ENCODE results near the gene SCN5A.
"Not testable (repeated sequence)": the region's sequence is repeated elsewhere in the genome, so short reads cannot be mapped to it uniquely, and the experiment has no call there.

The SCN5A gene

DNA sequence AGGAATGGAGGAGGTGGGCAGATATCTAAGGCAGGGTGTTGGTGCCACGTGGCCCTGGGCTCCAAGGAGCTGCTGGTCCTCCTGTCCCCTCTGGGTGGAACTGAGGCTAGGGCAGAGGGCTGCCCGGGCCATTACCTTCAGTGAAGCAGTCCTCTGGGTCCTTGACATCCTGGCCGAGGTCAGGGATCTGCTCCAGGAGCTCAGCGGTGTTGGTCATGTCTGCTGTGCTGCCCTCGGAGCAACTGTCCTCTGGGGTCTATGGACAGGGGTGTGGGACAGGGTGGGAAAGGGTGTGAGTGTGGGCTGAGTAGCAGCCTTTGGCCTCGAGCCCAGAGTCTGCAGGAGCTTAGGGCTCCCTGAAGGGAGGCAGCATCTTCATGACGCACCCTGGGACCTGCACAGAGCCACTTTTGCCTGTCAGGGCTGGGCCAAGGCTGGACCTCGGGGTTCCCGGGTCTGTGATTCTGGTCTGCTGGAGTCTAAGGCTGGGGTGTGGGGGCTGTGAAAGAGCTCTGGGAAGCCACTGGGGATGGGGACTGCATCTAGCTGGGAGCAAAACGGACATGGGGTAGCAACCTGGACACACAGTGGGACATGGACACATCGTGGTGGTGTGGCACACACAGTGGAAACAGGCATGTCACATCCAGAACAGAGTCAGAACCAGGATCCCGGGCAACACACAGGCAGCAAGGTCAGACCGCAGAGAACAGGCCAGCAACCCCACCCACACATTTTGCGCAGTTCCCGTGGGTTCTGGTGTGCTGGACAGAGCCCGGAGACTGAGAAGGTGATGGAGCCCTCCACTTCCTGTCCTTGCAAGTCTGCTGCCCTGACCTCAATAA, 72.7 kb downstream of the SCN5A start:
- DNase-seq = no peak

GRCh38 chr3:38576131-38576525, 73.4 kb downstream of the SCN5A start:
- no peak for DNase-seq

- DNase-seq = no peak
Measured at GRCh38 chr3:38575279-38575843, 74.1 kb downstream of the SCN5A start.

DNA sequence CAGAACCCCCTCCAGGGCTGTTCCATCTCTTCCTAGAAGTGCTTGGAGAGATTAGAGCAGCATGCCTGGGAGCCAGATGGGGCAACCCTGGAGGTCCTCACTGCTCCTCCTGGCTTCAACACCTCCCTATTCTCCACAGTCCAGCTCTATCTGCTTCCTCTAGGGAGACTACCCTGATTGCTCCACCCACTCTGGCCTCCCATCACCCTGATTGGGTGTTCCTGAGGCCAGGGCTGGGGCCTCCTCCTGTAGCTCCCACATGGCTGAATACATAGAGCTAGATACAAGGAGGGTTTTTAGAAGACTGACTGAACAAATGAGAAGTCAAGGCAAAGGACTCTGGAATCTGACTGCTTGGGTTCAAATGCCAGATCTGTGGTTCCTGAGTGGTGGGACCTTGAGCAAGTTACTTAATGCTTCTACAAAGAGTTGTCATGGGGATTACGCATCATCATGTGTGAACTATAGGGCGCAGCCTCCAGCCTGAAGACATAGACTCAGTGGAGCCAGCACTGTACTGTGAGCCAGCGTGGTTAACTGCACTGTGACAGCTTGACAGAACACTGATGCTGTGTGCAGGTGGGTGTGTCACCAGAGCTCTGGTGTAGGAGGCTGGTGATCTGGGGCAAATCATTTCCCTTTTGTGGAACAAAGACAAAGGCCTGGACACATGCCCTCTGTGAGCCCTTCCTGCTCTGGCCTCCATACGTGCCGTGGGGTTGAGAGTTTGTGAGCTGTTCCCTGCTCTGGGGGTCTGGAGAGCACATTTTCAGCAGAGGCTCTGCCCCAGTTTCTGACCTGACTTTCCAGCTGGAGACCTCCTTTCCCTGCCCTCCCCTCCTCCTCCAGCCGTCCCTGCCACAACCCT, 74.8 kb downstream of the SCN5A start:
- no peak for DNase-seq

DNA sequence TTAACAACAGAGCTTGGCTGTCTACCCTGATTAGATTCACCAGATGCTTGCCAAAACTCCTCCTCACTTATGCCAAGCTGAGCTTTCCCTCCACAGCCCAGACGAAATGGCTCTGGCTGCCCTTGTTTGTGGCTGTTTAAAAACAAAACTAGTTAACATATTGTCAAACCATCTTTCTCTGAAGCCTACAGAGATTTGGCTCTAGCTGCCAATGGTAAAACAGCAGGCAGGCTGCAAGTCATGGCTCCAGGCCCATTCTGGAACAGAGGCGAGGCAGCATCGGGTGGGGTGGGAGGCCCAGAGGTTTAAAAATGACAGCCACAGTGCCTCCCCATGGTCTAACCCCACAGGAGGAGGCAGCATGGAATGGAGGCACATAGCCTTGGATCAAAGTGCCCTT, 75.9 kb downstream of the SCN5A start:
- no peak for DNase-seq

DNA sequence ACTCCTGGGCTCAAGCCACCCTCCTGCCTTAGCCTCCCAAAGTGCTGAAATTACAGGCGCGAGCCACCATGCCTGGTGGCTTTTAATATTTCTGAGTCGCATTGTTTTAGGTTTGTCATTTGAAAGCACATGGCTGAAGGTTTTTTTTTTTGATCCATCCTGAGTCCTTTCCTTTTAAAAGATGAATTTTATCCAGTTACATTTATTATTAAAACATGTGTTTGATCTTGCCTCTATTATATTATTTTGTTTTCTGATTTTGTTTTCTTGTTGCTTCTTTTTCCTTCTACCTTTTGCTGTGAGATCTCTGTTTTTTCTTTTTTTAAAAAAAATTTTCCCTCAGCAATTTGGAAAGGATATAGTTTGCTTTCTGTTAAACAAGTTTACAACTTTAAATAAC, 76.4 kb downstream of the SCN5A start:
- DNase-seq = no peak

DNA sequence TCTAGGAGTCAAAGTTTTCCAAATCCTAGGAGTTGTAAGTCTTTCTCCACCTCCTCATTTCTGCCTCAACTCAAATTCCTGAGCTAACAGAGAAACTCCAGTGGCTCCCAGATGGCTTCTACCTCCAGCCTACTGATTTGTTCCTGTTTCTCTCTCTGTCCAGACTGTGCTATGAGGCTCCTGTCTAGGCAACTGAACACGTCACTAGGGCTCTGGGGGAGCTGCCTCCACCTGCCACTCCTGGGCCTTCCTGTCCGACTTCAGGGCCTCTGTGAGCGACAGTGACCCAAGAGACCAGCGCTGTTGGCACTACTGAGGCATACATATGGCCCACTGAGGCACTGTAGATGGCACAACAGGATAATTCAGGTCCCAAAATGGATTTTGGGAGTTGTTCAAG, 82.0 kb downstream of the SCN5A start:
- DNase-seq = no peak

DNA sequence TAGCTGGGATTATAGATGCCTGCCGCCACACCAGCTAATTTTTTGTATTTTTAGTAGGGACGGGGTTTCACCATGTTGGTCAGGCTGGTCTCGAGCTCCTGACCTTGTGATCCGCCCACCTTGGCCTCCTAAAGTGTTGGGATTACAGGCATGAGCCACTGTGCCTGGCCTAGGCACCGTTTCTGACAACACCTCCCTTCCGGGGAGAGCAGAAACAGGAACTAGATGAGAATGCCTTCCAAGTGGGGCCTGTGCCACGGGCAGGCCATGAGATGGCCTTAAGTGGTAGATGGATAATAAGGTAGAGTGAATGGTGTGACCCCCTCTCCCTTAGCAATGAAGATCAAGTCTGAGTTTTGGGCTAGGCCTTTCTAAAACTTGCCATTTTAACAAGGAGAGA, 82.7 kb downstream of the SCN5A start:
- DNase-seq = not testable (repeated sequence)

- no peak for DNase-seq
Measured at GRCh38 chr3:38566215-38566528, 83.3 kb downstream of the SCN5A start.

DNA sequence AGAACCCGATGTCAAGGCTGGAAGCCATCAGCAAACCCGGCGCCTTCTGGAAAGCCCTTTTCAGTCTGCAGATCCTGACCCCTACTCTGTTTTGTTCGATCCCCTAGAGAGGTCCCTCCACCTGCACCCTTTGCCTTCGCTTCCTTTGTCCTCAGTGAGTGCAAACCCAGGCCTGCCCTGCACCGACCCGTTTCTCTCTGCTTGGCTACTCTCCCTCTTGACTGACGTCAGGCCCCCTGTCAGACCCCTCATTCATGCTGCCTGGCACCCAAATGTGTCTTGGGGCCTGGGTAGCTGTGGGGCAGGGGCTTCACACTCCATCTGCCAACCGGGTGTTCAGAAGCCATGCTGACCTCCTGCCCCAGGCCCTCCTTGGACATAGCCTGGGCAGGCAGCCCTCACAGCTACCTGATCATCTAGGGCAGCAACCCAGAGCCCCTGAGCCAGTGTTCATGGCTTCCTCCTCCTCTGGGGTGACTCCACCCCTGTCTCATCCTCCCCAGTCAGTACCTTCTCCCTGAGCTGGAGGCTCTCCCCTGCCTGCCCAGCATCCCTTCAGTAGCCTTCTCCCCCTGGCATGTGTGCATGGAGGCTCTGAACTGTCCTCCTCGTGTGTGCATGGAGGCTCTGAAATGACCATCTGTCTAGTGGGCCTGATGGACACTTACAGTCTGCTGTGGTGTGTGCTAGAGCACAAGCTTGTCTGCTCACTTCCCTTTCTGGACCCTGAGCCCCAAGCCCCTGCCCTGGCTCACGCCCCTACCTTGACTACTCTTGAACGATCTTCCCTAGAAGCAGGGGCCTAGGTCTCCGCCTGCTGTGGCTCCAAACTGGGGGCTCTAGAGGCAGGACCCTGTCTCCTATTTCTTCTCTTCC, 83.9 kb downstream of the SCN5A start:
- no peak for DNase-seq

GRCh38 chr3:38564631-38565338, 84.7 kb downstream of the SCN5A start:
- DNase-seq = no peak

GRCh38 chr3:38563886-38564270, 85.6 kb downstream of the SCN5A start:
- DNase-seq = no peak

DNA sequence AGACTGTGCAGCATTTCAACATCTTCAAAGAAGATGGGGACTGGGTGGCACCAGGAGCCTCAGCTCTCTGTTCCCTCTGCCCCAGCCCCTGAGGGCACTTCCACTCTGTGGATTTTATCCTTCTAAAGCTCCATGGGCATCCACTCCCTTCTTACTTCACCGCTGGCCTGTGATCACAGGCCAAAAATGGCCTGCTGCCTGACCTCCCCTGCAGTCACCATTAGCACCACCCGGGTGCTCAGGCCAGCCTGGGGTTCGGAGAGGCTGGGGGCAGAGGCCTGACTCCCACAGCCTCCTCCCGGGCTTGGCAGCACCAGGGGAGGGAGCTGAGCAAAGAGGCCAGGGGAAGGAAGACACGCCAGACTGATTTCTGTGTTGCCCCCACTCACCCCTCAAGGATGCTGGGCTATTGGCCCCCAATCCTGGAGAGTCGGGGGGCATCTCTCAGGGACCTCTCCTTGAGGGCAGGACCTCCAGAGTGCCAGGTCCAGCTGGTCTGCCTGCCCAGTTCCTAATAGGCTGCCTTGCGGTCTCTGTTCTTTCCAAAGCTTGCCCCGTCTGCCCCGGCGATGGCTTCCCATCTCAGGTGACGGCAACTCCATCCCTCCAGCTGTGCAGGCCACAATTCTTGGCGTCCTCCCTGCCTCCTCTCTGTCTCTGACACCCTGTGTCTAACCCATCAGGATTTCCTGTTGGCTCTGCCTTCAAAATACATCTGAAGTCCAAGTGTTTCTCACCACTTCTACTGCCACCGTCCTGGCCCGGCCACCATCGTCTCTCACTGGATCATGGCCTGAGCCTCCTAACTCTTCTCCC, 86.2 kb downstream of the SCN5A start:
- no peak for DNase-seq

DNA sequence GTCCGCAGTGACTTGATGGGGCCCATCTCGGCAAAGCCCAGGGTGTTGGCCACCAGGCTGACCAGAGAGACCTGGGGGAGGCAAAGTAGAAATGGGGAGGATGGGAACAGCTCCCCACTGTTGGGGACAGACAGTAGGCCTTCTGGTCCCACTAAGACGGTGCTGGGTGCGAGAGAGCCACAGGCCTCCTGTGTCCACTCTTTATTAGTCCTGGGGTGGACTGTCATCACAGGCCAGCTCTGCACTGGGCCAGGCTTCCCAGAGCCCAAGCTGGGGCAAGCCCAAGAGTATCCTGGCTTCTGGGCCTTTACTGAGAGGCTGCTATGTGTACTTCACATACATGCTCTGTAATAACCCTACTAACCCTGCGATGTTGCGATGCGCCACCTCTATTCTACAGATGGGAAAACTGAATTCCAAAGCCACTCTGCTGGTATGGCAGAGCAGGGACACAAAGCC, 87.0 kb downstream of the SCN5A start:
- no peak for DNase-seq

DNA sequence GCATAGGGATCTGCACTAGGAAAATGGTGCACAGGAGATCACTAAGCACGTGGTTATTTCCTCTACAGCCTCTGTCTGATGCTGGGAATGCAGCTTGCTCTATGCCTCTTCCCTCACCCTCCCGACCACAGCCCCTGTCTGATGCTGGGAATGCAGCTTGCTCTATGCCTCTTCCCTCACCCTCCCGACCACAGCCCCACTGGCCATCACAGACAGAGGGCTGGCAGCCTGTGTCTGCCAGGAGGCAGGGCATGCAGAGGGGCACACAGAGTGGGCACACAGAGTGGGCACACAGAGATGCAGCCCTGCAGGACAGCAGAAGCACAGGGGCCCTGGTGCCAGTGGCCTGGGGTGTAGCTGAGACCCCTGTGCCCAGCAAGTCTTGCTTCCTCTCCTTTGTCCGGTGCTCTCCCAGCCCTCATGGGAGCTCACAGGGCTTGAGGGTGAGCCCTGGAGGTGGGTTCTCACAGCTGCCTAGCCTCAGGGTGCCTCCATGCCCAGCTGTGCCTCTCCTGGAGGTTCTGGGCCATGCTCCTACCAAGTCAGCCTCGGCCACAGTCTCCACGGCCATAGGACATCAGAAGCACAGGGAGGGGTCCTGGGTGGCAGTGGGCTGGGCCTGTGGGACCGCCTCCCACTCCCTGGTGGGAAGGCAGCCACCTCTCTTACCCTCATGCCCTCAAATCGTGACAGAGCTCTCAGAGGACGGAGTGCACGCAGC, 87.6 kb downstream of the SCN5A start:
- DNase-seq = no peak

DNA sequence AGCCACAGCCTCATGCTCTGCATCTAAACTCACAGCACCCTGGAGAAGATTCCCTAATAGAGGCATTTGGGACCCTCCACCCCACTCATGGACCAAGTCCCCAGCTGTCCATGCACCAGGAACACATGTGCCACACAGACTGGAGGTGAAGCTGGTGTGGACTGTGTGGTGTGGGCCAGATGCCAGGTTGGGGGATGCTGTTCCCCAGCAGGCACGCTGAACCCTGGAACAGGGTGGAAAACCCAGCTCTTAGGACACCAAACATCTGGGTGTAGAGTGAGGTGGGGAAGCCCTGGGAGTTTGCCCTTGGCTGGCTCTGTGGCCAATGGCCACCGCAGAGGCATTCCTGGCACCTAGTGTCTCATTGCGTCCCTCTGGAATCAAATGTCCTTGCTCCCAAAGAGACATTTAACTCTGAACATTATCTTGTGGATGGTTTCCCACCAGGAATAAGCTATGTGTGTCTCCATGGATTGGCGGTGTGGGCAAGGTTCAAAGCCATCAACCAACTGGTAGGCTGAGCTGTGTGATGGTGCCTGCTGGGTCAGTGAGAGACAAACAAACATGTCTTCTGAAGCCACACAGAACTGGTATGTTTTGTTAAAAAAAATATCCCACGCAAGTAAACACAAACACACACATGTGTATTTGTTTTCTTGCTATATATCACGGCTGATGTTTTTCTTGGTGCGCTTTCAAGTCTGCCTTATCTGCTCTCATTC, 88.3 kb downstream of the SCN5A start:
- DNase-seq = no peak

- DNase-seq = no peak
Measured at GRCh38 chr3:38560284-38560683, 89.2 kb downstream of the SCN5A start.

DNA sequence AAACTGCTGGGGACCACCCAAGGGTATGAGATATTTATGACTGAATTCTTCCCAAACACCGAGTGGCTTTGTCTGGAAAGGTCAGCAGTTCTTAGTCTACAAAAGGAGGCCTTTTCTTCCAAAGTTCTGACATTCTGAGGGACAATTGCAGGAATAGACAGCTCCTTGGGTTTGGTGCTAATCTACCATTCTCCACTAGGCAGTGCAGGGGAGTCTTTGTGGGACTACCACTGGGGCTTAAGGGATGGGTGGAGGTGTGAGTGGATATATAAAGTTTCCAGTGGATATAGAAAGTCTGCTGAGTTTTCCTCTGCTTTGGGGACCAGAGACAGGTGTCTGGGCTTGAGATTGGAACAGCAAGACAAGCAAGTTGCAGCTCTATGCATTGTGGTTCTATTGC, 90.6 kb downstream of the SCN5A start:
- no peak for DNase-seq

GRCh38 chr3:38556640-38557358, 92.7 kb downstream of the SCN5A start:
- DNase-seq = no peak

Measured in cerebellar nuclear complex (tissue), 1 donor.